GM21529 (cell line): Measurements from ENCODE around the gene GTPBP1.
A peak's percentile ranks its signal among the peaks of the same experiment; 100 is the strongest.

Source experiments
- ATAC-seq: cut with Tn5 transposase; IDR thresholded peaks from one replicate; pipeline ENCODE4 v1.9.1; 2021; ENCODE audit not compliant: unreplicated experiment

The GTPBP1 gene

GRCh38 chr22:38739300-38740055 lies 33.7 kb downstream of the GTPBP1 start:
- ATAC-seq = no peak

- no peak for ATAC-seq
Observed at GRCh38 chr22:38740116-38740723, 34.5 kb downstream of the GTPBP1 start.

- ATAC-seq = no peak
Observed at GRCh38 chr22:38740754-38741153, 35.0 kb downstream of the GTPBP1 start.

- ATAC-seq = no peak
Observed at GRCh38 chr22:38741166-38741565, 35.4 kb downstream of the GTPBP1 start.

GRCh38 chr22:38741576-38741975 lies 35.8 kb downstream of the GTPBP1 start:
- ATAC-seq = no peak

- no peak for ATAC-seq
Observed at GRCh38 chr22:38742176-38742942, 36.6 kb downstream of the GTPBP1 start.

GRCh38 chr22:38744981-38745380 lies 39.2 kb downstream of the GTPBP1 start:
- ATAC-seq = no peak

GRCh38 chr22:38745676-38746460 lies 40.1 kb downstream of the GTPBP1 start:
- no peak for ATAC-seq

- ATAC-seq = no peak
Observed at GRCh38 chr22:38748487-38749136, 42.9 kb downstream of the GTPBP1 start.

GRCh38 chr22:38750104-38750503 lies 44.4 kb downstream of the GTPBP1 start:
- no peak for ATAC-seq

- ATAC-seq = no peak
Observed at GRCh38 chr22:38750638-38751037, 44.9 kb downstream of the GTPBP1 start.

- ATAC-seq = no peak
Observed at GRCh38 chr22:38751066-38751421, 45.3 kb downstream of the GTPBP1 start.

- no peak for ATAC-seq
Observed at GRCh38 chr22:38751422-38752346, 45.9 kb downstream of the GTPBP1 start.

GRCh38 chr22:38753948-38754750 lies 48.4 kb downstream of the GTPBP1 start:
- ATAC-seq = no peak

- no peak for ATAC-seq
Observed at GRCh38 chr22:38754751-38755154, 49.0 kb downstream of the GTPBP1 start.

- ATAC-seq = peak; percentile 21
Observed at GRCh38 chr22:38755155-38755910, 49.6 kb downstream of the GTPBP1 start.

GRCh38 chr22:38755911-38756532 lies 50.3 kb downstream of the GTPBP1 start, which contains the start of gene SUN2:
TSS of gene SUN2 (minus strand) at chr22:38755998. CDS start at chr22:38752628, 3,370 bp downstream.
- ATAC-seq = peak; percentile 63
